Mucosa of descending colon (tissue), 3 donors: Measurements from ENCODE around the gene UTP14C. TPM values are rescaled to one million over a fixed set of nuclear protein-coding genes. Genes with fewer than 3 reads are reported as not detected.

ENCODE experiments used
- ATAC-seq: fragments of 200-7000 bp; cut with Tn5 transposase; one replicate; pipeline ENCODE4 v1.9.1; 2020; ENCODE audit warnings: mild to moderate bottlenecking, moderate library complexity
- DNase-seq, 3 donors: peaks; one replicate each; pipeline ENCODE4 v3.0.0-alpha.2; 2020
- H3K36me3 ChIP-seq: fragments of 200-600 bp; one replicate; pipeline ENCODE4 v1.8.0; 2021; ENCODE audit warnings: low read depth, mild to moderate bottlenecking
- H3K4me1 ChIP-seq: fragments of 200-600 bp; one replicate; pipeline ENCODE4 v1.8.0; 2021; ENCODE audit warnings: low read depth, mild to moderate bottlenecking
- H3K4me3 ChIP-seq: fragments of 200-600 bp; one replicate; pipeline ENCODE4 v1.8.0; 2021; ENCODE audit warnings: mild to moderate bottlenecking
- H3K9me3 ChIP-seq: fragments of 200-600 bp; one replicate; pipeline ENCODE4 v1.8.0; 2021; ENCODE audit warnings: mild to moderate bottlenecking
- CTCF ChIP-seq: fragments of 200-600 bp; IDR thresholded peaks from one replicate; pipeline ENCODE4 v1.8.0; 2022; ENCODE audit warnings: antibody characterized with exemption, mild to moderate bottlenecking
- intact Hi-C, 2 donors: fragments of 100-400 bp; cut with DNase I in 1 of 2; cut with micrococcal nuclease in 1 of 2; formaldehyde crosslinking; loops; one replicate each; pipeline versions ENCODE4 v1.11.0 to v1.11.1; 2022; cut with DNase I, micrococcal nuclease
- total RNA-seq, 3 donors: library from RNA; stranded (reverse); fragmentation: NEBNext Ultra II Directional in 2 of 3; extraction: Animal tissue kit (Norgen Biotek cat#: 25700) in 2 of 3; gene quantifications; one replicate each; pipeline versions ENCODE4 v1.2.1 to v1.2.4, GENCODE V29; 2021 to 2023
- donor health status: DM: no; HTN: no; CAD: no; lungs with moderate emphysema.
- donor health status: DM: no; HTN: no; CAD: no.
- donor health status: DM: no; HTN: yes; CAD: no.

The UTP14C gene
- total RNA-seq, 3 donors from 2014 or later, result 17.4 to 21.9 (median 20.5) TPM

GRCh38 chr13:52011632-52012511 lies 12.6 kb upstream of the UTP14C start, which contains the start of gene ALG11:
Gene ALG11 (plus strand): TSS chr13:52012398. CDS start chr13:52012419, 21 bp downstream.
- Histone ChIP-seq H3K4me1 (peaks cover 14% of the 10 kb centered on the region), H3K4me3 (peak within 1 kb of the TSS; percentile 77), H3K36me3 (no peaks in the 10 kb centered on the region), H3K9me3 (no peaks in the 10 kb centered on the region)
- DNase-seq (peak; percentile 99 to 100 (median 100)), ATAC-seq (peak; percentile 100)
- intact Hi-C loops, result no loop called here
- TF ChIP-seq CTCF, result no peak

GRCh38 chr13:52012512-52012836 lies 12.0 kb upstream of the UTP14C start:
- H3K4me3 ChIP-seq, result peak overlapping the region; percentile 77
- ATAC-seq (no peak), DNase-seq (no peak)
- no peaks in the 10 kb centered on the region for H3K36me3 ChIP-seq
- no peaks in the 10 kb centered on the region for H3K9me3 ChIP-seq
- H3K4me1 ChIP-seq, result peaks cover 14% of the 10 kb centered on the region
- intact Hi-C loops, result no loop called here
- no peak for TF ChIP-seq CTCF

GRCh38 chr13:52016296-52016695 lies 8.2 kb upstream of the UTP14C start:
- no peaks in the 10 kb centered on the region for H3K9me3 ChIP-seq

GRCh38 chr13:52020191-52020590 lies 4.3 kb upstream of the UTP14C start:
- intact Hi-C loops, result no loop called here
- ATAC-seq (peak; percentile 61), DNase-seq (no peak)
- Histone ChIP-seq H3K36me3 (no peaks in the 10 kb centered on the region), H3K4me3 (no peak overlapping the region), H3K4me1 (no peaks in the 10 kb centered on the region), H3K9me3 (no peaks in the 10 kb centered on the region)
- no peak for TF ChIP-seq CTCF

More at GRCh38 chr13:52016296-52016695, 8.2 kb upstream of the UTP14C start:
- TF ChIP-seq CTCF, result no peak
- Histone ChIP-seq H3K4me3 (no peak overlapping the region), H3K36me3 (no peaks in the 10 kb centered on the region), H3K4me1 (peaks cover 7% of the 10 kb centered on the region)
- no peak for ATAC-seq
- no peak for DNase-seq
- intact Hi-C loops, result no loop called here

- intact Hi-C loops, result no loop called here
- H3K36me3 ChIP-seq, result no peaks in the 10 kb centered on the region
- DNase-seq, result no peak
- ATAC-seq, result no peak
- H3K9me3 ChIP-seq, result no peaks in the 10 kb centered on the region
- H3K4me3 ChIP-seq, result no peak overlapping the region
- H3K4me1 ChIP-seq, result no peaks in the 10 kb centered on the region
- no peak for TF ChIP-seq CTCF
Observed at GRCh38 chr13:52022356-52022755, 2.1 kb upstream of the UTP14C start.
